OCI-LY7 (cell line): ENCODE results near the gene KCNIP1. TPM values are rescaled to one million over a fixed set of nuclear protein-coding genes. Genes with fewer than 3 reads are reported as not detected.

Experiments used
- BruUV-seq: library from RNA; stranded (reverse); fragments of 400-500 nt; replicated peaks from 2 replicates; lab custom pipeline; 2021; lab: Mats Ljungman, UMichigan
- CTCF ChIA-PET: fragments of 300-600 bp; sonication (Branson Sonifier 250); formaldehyde crosslinking; loops from one replicate; lab custom pipeline; 2022; ENCODE audit warnings: antibody characterized with exemption; ENCODE audit not compliant: unreplicated experiment; lab: Charles Lee
- POLR2A ChIA-PET: fragments of 300-600 bp; sonication (Branson Sonifier 250); formaldehyde crosslinking; loops from one replicate; lab custom pipeline; 2022; ENCODE audit warnings: antibody characterized with exemption; lab: Charles Lee
- DNase-seq: peaks from one replicate; pipeline ENCODE4 v3.0.0-alpha.2; 2015; ENCODE audit warnings: low spot score
- H2AFZ ChIP-seq: fragments of 200-600 bp; sonication (generic), shearing (Covaris generic); 2 replicates; pipeline ENCODE4 v1.6.1; 2014; ENCODE audit warnings: mild to moderate bottlenecking, antibody characterized with exemption, low read length, moderate library complexity
- H3K27ac ChIP-seq: fragments of 200-600 bp; sonication (generic); 2 replicates; pipeline ENCODE4 v1.5.1; 2014; ENCODE audit warnings: mixed run types, low read depth, mild to moderate bottlenecking, moderate library complexity, low read length, inconsistent platforms; ENCODE audit not compliant: poor library complexity, severe bottlenecking
- H3K36me3 ChIP-seq: fragments of 200-600 bp; sonication (generic); 2 replicates; pipeline ENCODE4 v1.6.1; 2014; ENCODE audit warnings: mild to moderate bottlenecking, antibody characterized with exemption, low read length, moderate library complexity, mixed read lengths; ENCODE audit not compliant: insufficient read depth
- H3K4me1 ChIP-seq: fragments of 200-600 bp; sonication (generic); 2 replicates; pipeline ENCODE4 v1.5.1; 2014; ENCODE audit warnings: mild to moderate bottlenecking, low read length; ENCODE audit not compliant: insufficient read depth, poor library complexity, severe bottlenecking
- H3K4me2 ChIP-seq: fragments of 200-600 bp; sonication (generic); 2 replicates; pipeline ENCODE4 v1.6.1; 2014; ENCODE audit warnings: mild to moderate bottlenecking, low read length
- H3K4me3 ChIP-seq: fragments of 200-600 bp; sonication (generic); 2 replicates; pipeline ENCODE4 v1.5.1; 2014; ENCODE audit warnings: mild to moderate bottlenecking, low read depth, low read length; ENCODE audit not compliant: poor library complexity, severe bottlenecking
- H3K79me2 ChIP-seq: fragments of 200-600 bp; sonication (generic); 2 replicates; pipeline ENCODE4 v1.6.1; 2016; ENCODE audit warnings: low read depth, mild to moderate bottlenecking, low read length, moderate library complexity, mixed read lengths; ENCODE audit not compliant: insufficient read depth
- H3K9me2 ChIP-seq: fragments of 200-600 bp; sonication (generic); 2 replicates; pipeline ENCODE4 v1.6.1; 2016; ENCODE audit warnings: mild to moderate bottlenecking, low read length, mixed read lengths; ENCODE audit not compliant: insufficient read depth
- H3K9me3 ChIP-seq: fragments of 200-600 bp; sonication (generic); 2 replicates; pipeline ENCODE4 v1.6.1; 2014; ENCODE audit warnings: mild to moderate bottlenecking, mixed run types, low read length, mixed read lengths
- H4K20me1 ChIP-seq: fragments of 200-600 bp; sonication (generic); 2 replicates; pipeline ENCODE4 v1.6.1; 2014; ENCODE audit warnings: mild to moderate bottlenecking, antibody characterized with exemption, low read length, moderate library complexity, mixed read lengths; ENCODE audit not compliant: insufficient read depth
- EZH2phosphoT487 ChIP-seq: fragments of 200-600 bp; sonication (generic); IDR thresholded peaks from 2 replicates; pipeline ENCODE4 v1.6.1; 2018; ENCODE audit warnings: low read depth, borderline replicate concordance, mild to moderate bottlenecking, mixed run types, antibody characterized with exemption, low read length, moderate library complexity, mixed read lengths
- intact Hi-C: fragments of 100-400 bp; cut with micrococcal nuclease; formaldehyde crosslinking; loops from one replicate; pipeline ENCODE4 v1.10.0; 2022; ENCODE audit not compliant: unreplicated experiment
- total RNA-seq, 2 experiments: library from RNA; depleted of rRNA in 1 of 2; stranded (reverse); fragments of >200 nt in 1 of 2; shearing (Covaris generic) in 1 of 2; gene quantifications; 2 replicates each; pipeline ENCODE4 v1.2.3, GENCODE V29; 2014 to 2022
- TF ChIP-seq, protein P1 (sequence below): fragments of 200-600 bp; sonication (generic); conservative IDR thresholded peaks from 2 replicates; pipeline ENCODE4 v1.5.1; 2014; ENCODE audit warnings: mild to moderate bottlenecking, antibody characterized with exemption, low read length, moderate library complexity, mixed read lengths

The KCNIP1 gene
- total RNA-seq, 2 experiments from 2014 or later: not detected

DNA sequence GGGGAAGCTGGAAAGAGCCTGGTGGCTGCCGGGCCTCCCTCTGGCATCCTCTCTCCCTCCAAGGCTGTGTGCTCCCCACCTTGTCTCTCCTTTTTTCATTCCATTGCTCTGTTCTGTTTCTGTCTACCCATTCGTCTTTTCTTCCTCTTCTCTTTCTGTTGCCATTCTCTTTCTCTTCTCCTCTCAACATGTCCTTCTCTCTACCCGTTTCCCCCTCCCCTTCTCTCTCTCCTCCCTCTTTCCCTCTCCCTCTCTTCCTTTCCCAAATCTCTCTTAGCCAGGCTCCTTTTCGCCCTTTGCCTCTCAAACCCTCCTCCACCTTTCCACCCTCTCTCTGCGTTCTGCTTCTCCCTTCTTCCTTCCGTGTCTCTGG lies 19.4 kb upstream of the KCNIP1 start:
- intact Hi-C loops: no loop called here
- no peak for DNase-seq
- H2AFZ ChIP-seq: no peak overlapping the region
- H3K9me2 ChIP-seq: no peaks in the 10 kb centered on the region
- no peak overlapping the region for H3K27ac ChIP-seq
- no peaks in the 10 kb centered on the region for H4K20me1 ChIP-seq
- no peak overlapping the region for H3K4me2 ChIP-seq
- H3K79me2 ChIP-seq: no peaks in the 10 kb centered on the region
- no TSS peak for BruUV-seq
- no peak overlapping the region for H3K4me3 ChIP-seq
- no peaks in the 10 kb centered on the region for H3K4me1 ChIP-seq
- H3K36me3 ChIP-seq: no peaks in the 10 kb centered on the region
- no peak for TF ChIP-seq EZH2phosphoT487
- TF ChIP-seq, protein P1, sequence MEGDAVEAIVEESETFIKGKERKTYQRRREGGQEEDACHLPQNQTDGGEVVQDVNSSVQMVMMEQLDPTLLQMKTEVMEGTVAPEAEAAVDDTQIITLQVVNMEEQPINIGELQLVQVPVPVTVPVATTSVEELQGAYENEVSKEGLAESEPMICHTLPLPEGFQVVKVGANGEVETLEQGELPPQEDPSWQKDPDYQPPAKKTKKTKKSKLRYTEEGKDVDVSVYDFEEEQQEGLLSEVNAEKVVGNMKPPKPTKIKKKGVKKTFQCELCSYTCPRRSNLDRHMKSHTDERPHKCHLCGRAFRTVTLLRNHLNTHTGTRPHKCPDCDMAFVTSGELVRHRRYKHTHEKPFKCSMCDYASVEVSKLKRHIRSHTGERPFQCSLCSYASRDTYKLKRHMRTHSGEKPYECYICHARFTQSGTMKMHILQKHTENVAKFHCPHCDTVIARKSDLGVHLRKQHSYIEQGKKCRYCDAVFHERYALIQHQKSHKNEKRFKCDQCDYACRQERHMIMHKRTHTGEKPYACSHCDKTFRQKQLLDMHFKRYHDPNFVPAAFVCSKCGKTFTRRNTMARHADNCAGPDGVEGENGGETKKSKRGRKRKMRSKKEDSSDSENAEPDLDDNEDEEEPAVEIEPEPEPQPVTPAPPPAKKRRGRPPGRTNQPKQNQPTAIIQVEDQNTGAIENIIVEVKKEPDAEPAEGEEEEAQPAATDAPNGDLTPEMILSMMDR: no peak
- ChIA-PET POLR2A (no interaction called here), CTCF (no interaction called here)
- H3K9me3 ChIP-seq: no peaks in the 10 kb centered on the region

DNA sequence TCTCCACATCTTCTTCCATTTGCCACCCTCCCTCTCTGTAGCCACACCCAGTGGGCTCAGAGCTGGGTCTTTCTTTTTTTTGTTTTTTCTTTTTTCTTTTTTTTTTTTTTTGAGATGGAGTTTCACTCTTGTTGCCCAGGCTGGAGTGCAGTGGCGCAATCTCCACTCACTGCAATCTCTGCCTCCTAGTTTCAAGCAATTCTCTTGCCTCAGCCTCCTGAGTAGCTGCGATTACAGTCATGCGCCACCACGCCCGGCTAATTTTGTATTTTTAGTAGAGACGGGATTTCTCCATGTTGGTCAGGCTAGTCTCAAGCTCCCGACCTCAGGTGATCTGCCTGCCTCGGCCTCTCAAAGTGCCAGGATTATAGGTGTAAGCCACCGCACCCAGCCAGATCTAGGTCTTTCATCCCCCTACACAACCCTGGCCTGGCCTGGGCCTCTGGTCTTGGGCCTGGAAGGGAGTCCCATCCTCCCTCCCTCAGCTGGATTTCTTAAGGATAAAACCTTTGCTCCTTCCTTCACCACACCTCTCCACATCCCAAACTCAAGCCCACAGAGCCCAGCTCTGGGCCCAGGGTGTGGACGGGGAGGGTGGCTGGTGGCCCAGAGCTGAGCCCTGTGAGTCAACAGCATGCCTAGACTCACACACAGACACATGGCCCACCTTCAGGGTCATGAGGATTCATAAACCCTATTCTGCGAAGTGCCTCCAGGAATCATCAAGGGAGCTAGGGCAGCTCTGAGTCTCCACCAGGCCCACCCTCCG lies 18.8 kb upstream of the KCNIP1 start:
- no peaks in the 10 kb centered on the region for H3K9me3 ChIP-seq
- POLR2A ChIA-PET: interaction anchor here (0.7 kb wide), 1 partner anchor 28 kb away, joined by 6 read pairs; no protein-coding TSS in a partner anchor

GRCh38 chr5:170485616-170485911 lies 18.3 kb upstream of the KCNIP1 start:
- Histone ChIP-seq H3K4me3 (no peak overlapping the region), H3K27ac (no peak overlapping the region), H3K4me2 (no peak overlapping the region), H3K79me2 (no peaks in the 10 kb centered on the region), H3K4me1 (no peaks in the 10 kb centered on the region), H3K9me2 (no peaks in the 10 kb centered on the region), H4K20me1 (no peaks in the 10 kb centered on the region), H3K9me3 (no peaks in the 10 kb centered on the region), H2AFZ (no peak overlapping the region), H3K36me3 (no peaks in the 10 kb centered on the region)
- no peak for TF ChIP-seq EZH2phosphoT487
- TF ChIP-seq, protein P1: no peak
- no peak for DNase-seq
- intact Hi-C loops: no loop called here
- CTCF ChIA-PET: no interaction called here
- no TSS peak for BruUV-seq
- POLR2A ChIA-PET: no interaction called here

More for the DNA sequence above, 18.8 kb upstream of the KCNIP1 start:
- no peaks in the 10 kb centered on the region for H3K9me2 ChIP-seq
- TF ChIP-seq EZH2phosphoT487: no peak
- TF ChIP-seq, protein P1: no peak
- BruUV-seq: no TSS peak
- H3K27ac ChIP-seq: no peak overlapping the region
- CTCF ChIA-PET: no interaction called here
- no peaks in the 10 kb centered on the region for H3K4me1 ChIP-seq
- H3K4me2 ChIP-seq: no peak overlapping the region
- H3K36me3 ChIP-seq: no peaks in the 10 kb centered on the region
- H2AFZ ChIP-seq: no peak overlapping the region
- no peak overlapping the region for H3K4me3 ChIP-seq
- no peaks in the 10 kb centered on the region for H4K20me1 ChIP-seq
- DNase-seq: no peak
- intact Hi-C loops: no loop called here
- no peaks in the 10 kb centered on the region for H3K79me2 ChIP-seq
